Nephron progenitor cell (in vitro differentiated cells): ENCODE data around the gene CDYL2.

Source experiments
- DNase-seq: peaks from one replicate; pipeline ENCODE4 v3.0.0; 2021
- H3K27ac Mint-ChIP-seq: 2 replicates; pipeline ENCODE4 v1.8.0; 2021; ENCODE audit warnings: mild to moderate bottlenecking, moderate library complexity, mixed read lengths
- H3K27me3 Mint-ChIP-seq: 2 replicates; pipeline ENCODE4 v1.8.0; 2021; ENCODE audit warnings: mild to moderate bottlenecking, low read depth, mixed read lengths; ENCODE audit not compliant: poor library complexity
- H3K36me3 Mint-ChIP-seq: 2 replicates; pipeline ENCODE4 v1.8.0; 2021; ENCODE audit warnings: low read depth, mixed read lengths
- H3K4me1 Mint-ChIP-seq: 2 replicates; pipeline ENCODE4 v1.8.0; 2021; ENCODE audit warnings: mixed read lengths
- H3K4me3 Mint-ChIP-seq: 2 replicates; pipeline ENCODE4 v1.8.0; 2021; ENCODE audit warnings: mild to moderate bottlenecking, moderate library complexity, mixed read lengths
- H3K9me3 Mint-ChIP-seq: 2 replicates; pipeline ENCODE4 v1.8.0; 2021; ENCODE audit warnings: mild to moderate bottlenecking, moderate library complexity, mixed read lengths
- TF ChIP-seq, protein P1 (sequence below): fragments of 200-600 bp; sonication (generic); IDR thresholded peaks from 2 replicates; pipeline ENCODE4 v1.5.0; 2021; ENCODE audit warnings: antibody characterized with exemption

The CDYL2 gene

DNA sequence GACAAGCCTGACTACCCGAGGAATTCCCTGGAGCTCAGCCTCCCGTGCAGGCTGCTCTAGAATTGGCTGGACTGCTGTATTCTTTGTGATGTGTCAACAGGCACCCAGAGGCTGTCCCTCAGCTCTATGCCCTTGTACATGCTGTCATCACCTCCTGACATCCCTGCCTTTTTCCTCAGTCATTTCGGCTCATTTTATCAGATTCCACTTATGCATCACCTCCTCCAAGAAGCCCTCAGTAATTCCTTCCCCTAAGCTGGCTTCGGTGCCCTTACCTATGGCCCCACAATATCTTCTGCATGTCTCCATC lies 137.2 kb downstream of the CDYL2 start:
- TF ChIP-seq, protein P1, sequence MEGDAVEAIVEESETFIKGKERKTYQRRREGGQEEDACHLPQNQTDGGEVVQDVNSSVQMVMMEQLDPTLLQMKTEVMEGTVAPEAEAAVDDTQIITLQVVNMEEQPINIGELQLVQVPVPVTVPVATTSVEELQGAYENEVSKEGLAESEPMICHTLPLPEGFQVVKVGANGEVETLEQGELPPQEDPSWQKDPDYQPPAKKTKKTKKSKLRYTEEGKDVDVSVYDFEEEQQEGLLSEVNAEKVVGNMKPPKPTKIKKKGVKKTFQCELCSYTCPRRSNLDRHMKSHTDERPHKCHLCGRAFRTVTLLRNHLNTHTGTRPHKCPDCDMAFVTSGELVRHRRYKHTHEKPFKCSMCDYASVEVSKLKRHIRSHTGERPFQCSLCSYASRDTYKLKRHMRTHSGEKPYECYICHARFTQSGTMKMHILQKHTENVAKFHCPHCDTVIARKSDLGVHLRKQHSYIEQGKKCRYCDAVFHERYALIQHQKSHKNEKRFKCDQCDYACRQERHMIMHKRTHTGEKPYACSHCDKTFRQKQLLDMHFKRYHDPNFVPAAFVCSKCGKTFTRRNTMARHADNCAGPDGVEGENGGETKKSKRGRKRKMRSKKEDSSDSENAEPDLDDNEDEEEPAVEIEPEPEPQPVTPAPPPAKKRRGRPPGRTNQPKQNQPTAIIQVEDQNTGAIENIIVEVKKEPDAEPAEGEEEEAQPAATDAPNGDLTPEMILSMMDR = no peak
- Mint-ChIP-seq H3K27me3 (peaks cover 22% of the 10 kb centered on the region), H3K36me3 (no peaks in the 10 kb centered on the region), H3K4me3 (no peak overlapping the region), H3K4me1 (peaks cover 13% of the 10 kb centered on the region), H3K9me3 (peaks cover 7% of the 10 kb centered on the region), H3K27ac (no peak overlapping the region)
- no peak for DNase-seq

DNA sequence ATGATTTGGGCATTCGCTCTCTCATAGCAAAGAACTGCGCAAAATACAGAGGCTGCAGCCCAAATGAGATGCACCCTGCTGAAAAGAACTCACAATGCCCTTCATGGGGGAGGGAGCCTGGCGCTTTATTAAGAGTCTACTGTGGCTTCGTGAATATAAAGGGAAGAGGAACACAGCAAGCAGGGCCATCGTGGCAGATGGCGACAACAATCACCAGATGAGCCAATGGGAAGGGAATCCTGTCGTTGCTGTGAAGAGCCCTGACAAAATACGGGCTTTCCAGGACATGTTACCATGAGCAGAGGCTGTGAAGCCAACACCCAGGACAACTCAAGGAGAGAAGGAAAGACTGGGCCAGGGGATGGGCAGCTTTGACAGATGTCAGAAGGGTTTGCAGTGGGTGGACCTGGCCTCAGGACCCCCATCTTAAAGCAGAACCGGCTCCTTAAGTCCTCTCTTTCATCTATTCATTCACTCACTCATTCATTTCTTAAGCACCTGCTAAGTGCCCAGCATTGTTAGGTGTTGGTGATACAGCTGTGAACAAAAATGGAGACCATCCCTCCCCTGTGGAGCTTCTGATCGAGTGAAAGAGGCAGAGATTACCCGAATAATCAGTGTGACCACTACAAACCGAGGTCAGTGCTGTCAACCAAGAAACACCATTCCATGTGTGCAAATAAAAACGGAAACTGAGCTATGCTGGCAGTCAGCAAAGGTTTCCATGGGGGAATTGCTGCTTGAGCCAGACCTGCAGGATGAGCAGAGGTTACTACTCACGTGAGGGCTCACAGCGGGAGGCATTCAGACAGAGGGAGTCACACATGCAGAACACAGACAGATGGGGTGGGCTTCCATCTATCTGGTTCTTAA lies 137.8 kb downstream of the CDYL2 start:
- DNase-seq = no peak
- TF ChIP-seq, protein P1 = no peak
- Mint-ChIP-seq H3K4me3 (no peak overlapping the region), H3K9me3 (peaks cover 12% of the 10 kb centered on the region), H3K4me1 (peaks cover 13% of the 10 kb centered on the region), H3K27me3 (peaks cover 23% of the 10 kb centered on the region), H3K36me3 (no peaks in the 10 kb centered on the region), H3K27ac (no peak overlapping the region)

DNA sequence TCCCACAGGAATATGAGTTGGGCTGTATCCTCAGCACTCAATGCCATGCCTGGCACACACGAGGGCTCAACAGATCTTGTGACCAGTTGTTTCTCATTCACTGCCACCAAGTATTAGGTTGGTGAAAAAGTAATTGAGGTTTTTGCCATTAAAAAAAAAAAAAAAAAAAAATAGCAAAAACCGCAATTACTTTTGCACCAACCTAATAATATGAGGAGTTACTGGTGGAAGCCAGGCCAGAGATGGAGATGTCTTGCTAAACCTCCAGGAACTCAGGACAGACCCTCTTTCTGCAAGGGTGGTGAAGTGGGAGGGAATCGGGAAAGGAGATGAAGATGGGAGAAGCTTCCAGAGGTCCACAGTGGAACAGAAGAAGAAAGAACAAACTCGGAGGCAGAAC lies 139.0 kb downstream of the CDYL2 start:
- TF ChIP-seq, protein P1 = no peak
- Mint-ChIP-seq H3K4me1 (peaks cover 13% of the 10 kb centered on the region), H3K9me3 (peaks cover 20% of the 10 kb centered on the region), H3K27ac (no peak overlapping the region), H3K36me3 (no peaks in the 10 kb centered on the region), H3K4me3 (no peak overlapping the region), H3K27me3 (peaks cover 33% of the 10 kb centered on the region)
- no peak for DNase-seq

DNA sequence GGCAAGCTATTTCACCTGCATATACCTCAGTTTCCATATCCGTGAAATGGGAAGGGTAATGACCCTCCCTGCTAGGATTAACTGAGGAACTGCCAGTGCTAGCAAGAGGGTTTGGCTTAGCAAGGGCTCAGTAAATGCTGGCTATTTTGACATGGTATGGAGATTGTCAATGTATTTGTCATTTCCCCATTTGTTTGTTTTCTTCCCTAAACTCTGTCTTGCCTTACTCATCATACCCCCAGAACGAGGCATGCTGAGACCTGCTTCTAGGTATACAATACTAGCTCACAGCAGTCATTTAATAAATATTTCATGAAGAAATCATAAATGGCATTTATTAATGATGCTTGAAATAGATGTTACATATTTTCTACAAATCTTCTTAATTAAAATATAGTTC lies 139.6 kb downstream of the CDYL2 start:
- Mint-ChIP-seq H3K27ac (no peak overlapping the region), H3K36me3 (no peaks in the 10 kb centered on the region), H3K4me1 (peaks cover 13% of the 10 kb centered on the region), H3K9me3 (peaks cover 25% of the 10 kb centered on the region), H3K27me3 (peaks cover 38% of the 10 kb centered on the region), H3K4me3 (no peak overlapping the region)
- DNase-seq = no peak
- TF ChIP-seq, protein P1 = no peak

DNA sequence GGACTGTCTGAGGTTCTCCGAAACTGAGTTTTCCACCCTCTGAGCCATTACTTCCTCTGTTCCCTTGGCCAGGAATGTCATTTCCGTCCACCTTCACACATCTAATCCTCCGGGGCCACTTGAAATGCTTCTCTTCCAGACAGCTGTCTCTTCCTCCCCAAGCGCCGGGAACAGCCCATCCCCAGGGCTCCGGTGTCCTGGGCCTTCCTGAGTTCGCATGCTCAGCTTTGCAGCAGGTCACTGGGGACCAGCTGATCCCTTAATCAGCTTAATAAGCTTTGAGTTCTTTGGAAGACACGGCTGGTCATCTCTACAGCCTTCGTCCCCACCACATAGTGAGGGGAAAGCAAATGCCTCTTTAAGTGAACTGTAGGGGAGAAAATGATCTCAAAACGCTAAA lies 140.2 kb downstream of the CDYL2 start:
- H3K27ac Mint-ChIP-seq = no peak overlapping the region
- H3K4me3 Mint-ChIP-seq = no peak overlapping the region
- H3K4me1 Mint-ChIP-seq = peaks cover 13% of the 10 kb centered on the region
- no peak for DNase-seq
- peaks cover 38% of the 10 kb centered on the region for H3K27me3 Mint-ChIP-seq
- TF ChIP-seq, protein P1 = no peak
- H3K36me3 Mint-ChIP-seq = no peaks in the 10 kb centered on the region
- peaks cover 27% of the 10 kb centered on the region for H3K9me3 Mint-ChIP-seq

DNA sequence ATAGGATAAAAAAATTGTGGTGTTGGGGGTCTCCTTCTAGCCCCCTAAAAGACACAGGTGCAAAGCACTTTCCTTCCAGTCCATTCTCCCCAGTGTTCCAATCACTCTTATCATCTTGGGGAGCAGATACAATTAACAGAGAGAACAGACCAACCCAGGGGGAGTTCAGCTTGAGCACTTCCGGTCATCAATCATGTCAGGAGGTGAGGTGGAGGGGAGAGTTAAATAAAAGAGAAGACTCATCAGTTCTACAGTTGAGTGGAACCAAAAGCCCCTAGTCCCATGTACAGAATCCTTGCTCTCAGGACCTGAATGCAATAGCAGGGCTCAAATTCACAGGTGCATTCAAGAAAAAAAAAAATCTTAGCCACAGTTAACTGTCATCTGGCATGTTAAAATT lies 141.3 kb downstream of the CDYL2 start:
- peaks cover 34% of the 10 kb centered on the region for H3K27me3 Mint-ChIP-seq
- no peak overlapping the region for H3K4me3 Mint-ChIP-seq
- no peak for DNase-seq
- no peaks in the 10 kb centered on the region for H3K36me3 Mint-ChIP-seq
- peaks cover 13% of the 10 kb centered on the region for H3K4me1 Mint-ChIP-seq
- no peak overlapping the region for H3K27ac Mint-ChIP-seq
- TF ChIP-seq, protein P1 = no peak
- peaks cover 32% of the 10 kb centered on the region for H3K9me3 Mint-ChIP-seq
